Natural killer cell (primary cell): ENCODE results near the gene MUSTN1. TPM values are rescaled to one million over a fixed set of nuclear protein-coding genes. Genes with fewer than 3 reads are reported as not detected.

ENCODE experiments used
- ATAC-seq, 3 donors: fragments of 150-1000 bp in 2 of 3; fragments of 200-7000 bp in 1 of 3; cut with Tn5 transposase; 1 replicate in 1 of 3; 2 replicates in 2 of 3; pipeline ENCODE4 v1.10.0; 2021; ENCODE audit warnings: mild to moderate bottlenecking in 2 of 3, moderate library complexity in 2 of 3
- DNase-seq, 2 donors: peaks; one replicate each; pipeline versions ENCODE4 v3.0.0 to v3.0.0-alpha.2; 2013 to 2021; ENCODE audit warnings: mixed read lengths in 1 of 2
- H3K27ac ChIP-seq: one replicate; pipeline ENCODE4 v1.5.1; 2013; ENCODE audit warnings: mild to moderate bottlenecking, low read length
- H3K27me3 ChIP-seq: one replicate; pipeline ENCODE4 v1.6.1; 2013; ENCODE audit warnings: low read length; ENCODE audit not compliant: control insufficient read depth, insufficient read depth
- H3K36me3 ChIP-seq: one replicate; pipeline ENCODE4 v1.6.1; 2013; ENCODE audit warnings: low read length; ENCODE audit not compliant: control insufficient read depth, insufficient read depth
- H3K4me1 ChIP-seq: one replicate; pipeline ENCODE4 v1.6.1; 2013; ENCODE audit warnings: low read length; ENCODE audit not compliant: control insufficient read depth, insufficient read depth
- H3K4me3 ChIP-seq: one replicate; pipeline ENCODE4 v1.5.1; 2013; ENCODE audit warnings: low read length
- H3K9me3 ChIP-seq: one replicate; pipeline ENCODE4 v1.6.1; 2013; ENCODE audit warnings: low read length; ENCODE audit not compliant: control insufficient read depth, insufficient read depth
- H3K27ac Mint-ChIP-seq, 2 donors: one replicate each; pipeline ENCODE4 v1.8.0; 2022; ENCODE audit warnings: mild to moderate bottlenecking in 2 of 2, mixed read lengths in 2 of 2, moderate library complexity in 1 of 2
- H3K27me3 Mint-ChIP-seq, 2 donors: one replicate each; pipeline ENCODE4 v1.8.0; 2022; ENCODE audit warnings: low read depth in 2 of 2, mixed read lengths in 2 of 2
- H3K36me3 Mint-ChIP-seq: one replicate; pipeline ENCODE4 v1.8.0; 2022; ENCODE audit warnings: mixed read lengths
- H3K4me1 Mint-ChIP-seq, 2 donors: one replicate each; pipeline ENCODE4 v1.8.0; 2022; ENCODE audit warnings: mixed read lengths in 2 of 2
- H3K4me3 Mint-ChIP-seq: one replicate; pipeline ENCODE4 v1.8.0; 2022; ENCODE audit warnings: mild to moderate bottlenecking, moderate library complexity, mixed read lengths
- H3K9me3 Mint-ChIP-seq, 2 donors: one replicate each; pipeline ENCODE4 v1.8.0; 2022; ENCODE audit warnings: mixed read lengths in 2 of 2
- WGBS: methylation state at CpG from one replicate; pipeline ENCODE4 v1.1.7; 2013; ENCODE audit warnings: missing lambda C conversion rate; ENCODE audit not compliant: insufficient coverage; 5-methylcytosine and 5-hydroxymethylcytosine counted together
- intact Hi-C: fragments of 100-400 bp; cut with micrococcal nuclease; formaldehyde crosslinking; loops from one replicate; pipeline ENCODE4 v1.14.2; 2022
- total RNA-seq, 4 donors: library from RNA; stranded (reverse); fragments of 120-200 nt in 1 of 4; gene quantifications; one replicate each; pipeline versions ENCODE4 v1.2.3 to v1.2.4, GENCODE V29; 2013 to 2022
- TF ChIP-seq, protein P1 (sequence below): fragments of 200-600 bp; IDR thresholded peaks from one replicate; pipeline ENCODE4 v1.8.0; 2022; ENCODE audit warnings: antibody characterized with exemption

MUSTN1 gene
- total RNA-seq, 3 donors from 2014 or later (not counting 1 experiment from before 2014, with no cell fraction given), result 5.3 to 7.7 (median 6.8) TPM

DNA sequence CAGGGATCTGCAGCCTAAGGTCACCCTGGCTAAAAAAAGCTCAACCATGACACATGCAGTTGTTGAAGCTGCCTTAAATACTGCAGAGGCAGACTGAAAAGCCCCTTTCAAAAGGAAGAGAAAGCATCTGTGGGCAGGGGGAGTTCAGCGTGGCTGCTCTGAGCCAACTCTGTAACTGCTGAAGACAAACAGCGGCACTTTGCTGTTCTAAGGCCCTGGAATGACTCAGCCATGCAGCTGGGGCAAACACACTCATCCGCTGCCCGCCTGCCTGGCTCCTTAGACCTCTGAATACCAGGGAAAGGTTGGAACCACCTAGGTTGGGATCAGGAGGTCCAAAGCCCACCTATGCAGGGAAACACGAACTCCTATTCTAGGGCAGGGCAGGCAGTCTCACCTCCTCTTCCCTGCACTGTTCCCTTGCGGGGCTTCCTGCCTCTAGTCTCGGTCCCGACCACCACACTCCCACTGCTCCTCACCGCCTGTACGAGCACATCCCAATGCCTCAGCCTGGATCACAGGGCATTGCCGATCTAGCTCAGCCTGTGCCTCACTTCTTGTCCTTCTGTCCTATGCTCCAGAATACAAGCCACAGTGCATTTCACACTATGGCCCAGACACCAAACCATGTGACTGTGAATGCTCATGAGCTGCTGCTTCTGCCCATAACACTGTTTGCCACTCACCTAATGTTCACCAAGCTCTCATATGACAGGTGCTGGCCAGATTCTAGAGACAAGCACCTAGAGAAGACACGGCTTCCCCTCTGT is 6.6 kb upstream of the MUSTN1 start:
- ATAC-seq (no peak), DNase-seq (no peak)
- peaks cover 50 to 65% of the 10 kb centered on the region in 2 donors for H3K4me1 Mint-ChIP-seq
- TF ChIP-seq, protein P1, sequence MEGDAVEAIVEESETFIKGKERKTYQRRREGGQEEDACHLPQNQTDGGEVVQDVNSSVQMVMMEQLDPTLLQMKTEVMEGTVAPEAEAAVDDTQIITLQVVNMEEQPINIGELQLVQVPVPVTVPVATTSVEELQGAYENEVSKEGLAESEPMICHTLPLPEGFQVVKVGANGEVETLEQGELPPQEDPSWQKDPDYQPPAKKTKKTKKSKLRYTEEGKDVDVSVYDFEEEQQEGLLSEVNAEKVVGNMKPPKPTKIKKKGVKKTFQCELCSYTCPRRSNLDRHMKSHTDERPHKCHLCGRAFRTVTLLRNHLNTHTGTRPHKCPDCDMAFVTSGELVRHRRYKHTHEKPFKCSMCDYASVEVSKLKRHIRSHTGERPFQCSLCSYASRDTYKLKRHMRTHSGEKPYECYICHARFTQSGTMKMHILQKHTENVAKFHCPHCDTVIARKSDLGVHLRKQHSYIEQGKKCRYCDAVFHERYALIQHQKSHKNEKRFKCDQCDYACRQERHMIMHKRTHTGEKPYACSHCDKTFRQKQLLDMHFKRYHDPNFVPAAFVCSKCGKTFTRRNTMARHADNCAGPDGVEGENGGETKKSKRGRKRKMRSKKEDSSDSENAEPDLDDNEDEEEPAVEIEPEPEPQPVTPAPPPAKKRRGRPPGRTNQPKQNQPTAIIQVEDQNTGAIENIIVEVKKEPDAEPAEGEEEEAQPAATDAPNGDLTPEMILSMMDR, result no peak
- no peaks in the 10 kb centered on the region for H3K27me3 Mint-ChIP-seq
- Histone ChIP-seq H3K27ac (peak overlapping the region; percentile 73), H3K4me1 (peaks cover 58% of the 10 kb centered on the region), H3K4me3 (no peak overlapping the region), H3K27me3 (no peaks in the 10 kb centered on the region), H3K9me3 (no peaks in the 10 kb centered on the region), H3K36me3 (peaks cover 15% of the 10 kb centered on the region)
- H3K9me3 Mint-ChIP-seq, result no peaks in the 10 kb centered on the region
- peak overlapping the region in 1 of 2 donors; percentile 66 for H3K27ac Mint-ChIP-seq
- 83% methylated on average over 12 of the region's 12 CpGs for WGBS
- intact Hi-C loops, result loop anchor here (10.0 kb wide), 1 partner anchor 93 kb away; no protein-coding TSS in a partner anchor
- no peaks in the 10 kb centered on the region for H3K36me3 Mint-ChIP-seq
- peak overlapping the region; percentile 10 for H3K4me3 Mint-ChIP-seq

DNA sequence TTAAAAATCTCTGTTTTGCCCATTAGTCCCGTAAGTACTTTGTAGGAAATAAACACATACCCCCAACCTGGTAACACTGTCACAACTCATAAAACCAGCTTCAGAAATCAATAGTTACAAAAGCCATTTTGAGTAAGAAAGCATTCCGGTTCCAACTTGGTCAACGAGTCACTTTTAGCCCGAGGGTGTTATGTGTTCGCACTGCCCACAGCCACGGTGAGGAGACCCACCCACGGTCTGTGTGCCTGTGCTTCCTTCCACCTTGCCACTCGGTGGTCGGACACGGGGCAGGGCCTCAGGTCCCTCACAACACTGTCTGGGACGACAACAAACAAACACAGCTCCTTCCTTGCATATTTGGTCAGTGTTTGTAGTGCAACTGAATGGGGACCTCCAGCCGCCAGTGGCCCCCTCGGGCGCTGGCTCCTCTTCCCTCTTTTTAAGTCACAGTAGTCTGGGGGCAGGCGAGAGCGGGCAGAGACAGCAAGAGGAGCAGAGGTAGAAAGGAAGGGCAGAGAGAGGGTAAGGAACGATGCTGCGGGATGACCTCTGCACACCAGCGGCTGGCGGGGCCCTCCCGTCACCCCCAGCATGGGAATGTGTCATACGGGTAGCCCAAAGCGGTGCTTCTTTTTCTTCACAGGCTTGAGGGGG is 5.2 kb upstream of the MUSTN1 start:
- Mint-ChIP-seq H3K27me3 (no peaks in the 10 kb centered on the region), H3K4me3 (peak overlapping the region; percentile 80), H3K4me1 (peaks cover 51 to 78% of the 10 kb centered on the region in 2 donors), H3K36me3 (no peaks in the 10 kb centered on the region), H3K9me3 (no peaks in the 10 kb centered on the region), H3K27ac (peak overlapping the region; percentile 63 to 83)
- peaks cover 19% of the 10 kb centered on the region for H3K36me3 ChIP-seq
- intact Hi-C loops, result loop anchor here (10.0 kb wide), 1 partner anchor 95 kb away; no protein-coding TSS in a partner anchor
- H3K27ac ChIP-seq, result peak overlapping the region; percentile 73
- ATAC-seq (peak in 2 of 3 donors; percentile 22 to 43), DNase-seq (no peak)
- no peaks in the 10 kb centered on the region for H3K9me3 ChIP-seq
- 64% methylated on average over 23 of the region's 23 CpGs for WGBS
- H3K4me3 ChIP-seq, result no peak overlapping the region
- H3K4me1 ChIP-seq, result peaks cover 66% of the 10 kb centered on the region
- H3K27me3 ChIP-seq, result no peaks in the 10 kb centered on the region
- TF ChIP-seq, protein P1, result no peak

DNA sequence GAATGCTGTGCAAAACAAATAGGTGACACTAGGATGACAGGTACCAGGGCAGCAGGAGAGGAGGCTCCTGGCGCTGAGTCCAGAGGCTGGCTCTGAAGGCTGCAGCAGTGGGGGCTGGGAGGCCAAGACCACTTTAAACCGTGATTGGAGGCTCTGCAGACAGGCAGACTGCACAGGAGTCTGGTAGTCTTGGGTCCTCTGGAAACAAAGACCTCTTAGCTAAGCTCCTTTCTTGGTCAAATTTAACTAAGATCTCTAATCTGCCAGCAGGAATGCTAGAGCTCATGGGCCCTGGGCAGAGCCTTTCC is 4.4 kb upstream of the MUSTN1 start:
- no peaks in the 10 kb centered on the region for H3K36me3 Mint-ChIP-seq
- no peak for ATAC-seq
- H3K4me3 Mint-ChIP-seq, result peak overlapping the region; percentile 61
- peaks cover 51 to 75% of the 10 kb centered on the region in 2 donors for H3K4me1 Mint-ChIP-seq
- no peaks in the 10 kb centered on the region for H3K9me3 ChIP-seq
- H3K27ac Mint-ChIP-seq, result peak overlapping the region in 1 of 2 donors; percentile 38
- no peak for DNase-seq
- whole genome bisulfite sequencing, result 59% methylated on average over 2 of the region's 2 CpGs
- no peaks in the 10 kb centered on the region for H3K27me3 ChIP-seq
- H3K27me3 Mint-ChIP-seq, result no peaks in the 10 kb centered on the region
- intact Hi-C loops, result no loop called here
- peaks cover 66% of the 10 kb centered on the region for H3K4me1 ChIP-seq
- peaks cover 20% of the 10 kb centered on the region for H3K36me3 ChIP-seq
- H3K4me3 ChIP-seq, result no peak overlapping the region
- TF ChIP-seq, protein P1, result no peak
- H3K9me3 Mint-ChIP-seq, result no peaks in the 10 kb centered on the region
- peak overlapping the region; percentile 73 for H3K27ac ChIP-seq
